Measurements from ENCODE around the gene TBC1D21.

DNA sequence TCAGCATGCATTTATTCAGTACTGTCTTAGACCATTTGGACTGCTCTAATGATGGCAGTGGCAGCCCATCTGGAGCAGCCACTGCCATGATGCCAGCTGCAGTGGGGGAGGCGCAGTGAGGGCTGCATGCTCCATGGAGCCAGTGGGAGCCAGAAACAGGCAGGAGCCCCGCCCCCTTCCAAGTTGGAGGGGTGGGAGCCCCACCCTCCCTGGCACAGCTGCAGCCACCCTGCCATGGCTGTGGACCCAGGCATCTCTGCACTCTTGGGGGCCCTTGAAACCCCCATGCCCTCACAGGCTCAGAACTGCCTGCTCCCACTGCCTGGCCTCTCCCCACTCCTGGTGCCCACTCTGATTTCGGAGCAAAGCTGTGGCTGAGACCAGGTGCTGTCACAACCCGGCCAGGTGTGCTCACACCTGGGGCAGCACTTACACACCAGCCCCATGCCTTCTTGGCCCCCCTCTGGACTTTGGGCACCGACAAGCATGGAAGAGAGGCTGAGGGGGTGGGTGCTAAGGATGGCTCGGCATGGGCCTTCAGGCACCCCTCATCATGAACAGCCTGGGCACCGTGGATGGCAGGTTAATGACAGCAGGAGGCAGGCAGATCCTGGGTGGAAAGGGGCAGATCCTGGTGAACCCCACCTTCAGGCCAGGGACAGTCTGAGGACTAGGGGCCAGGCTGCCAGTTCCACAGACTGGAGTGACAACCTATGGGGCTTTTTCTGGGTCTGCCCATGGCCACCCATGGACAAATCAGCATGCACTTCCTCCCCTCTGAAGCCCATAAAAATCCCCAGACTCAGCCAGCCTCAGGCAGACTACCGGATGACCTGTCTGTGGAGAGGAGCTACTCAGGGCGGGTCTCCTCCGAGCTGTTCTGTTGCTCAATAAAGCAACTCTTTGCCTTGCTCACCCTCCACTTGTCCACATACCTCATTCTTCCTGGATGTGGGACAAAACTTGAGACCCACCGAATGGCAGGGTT lies 18.3 kb downstream of the TBC1D21 start:
- TF ChIP-seq POLR2AphosphoS5 (IDR thresholded peaks at IDR 0.05) = no peak
- TF ChIP-seq, protein P1, sequence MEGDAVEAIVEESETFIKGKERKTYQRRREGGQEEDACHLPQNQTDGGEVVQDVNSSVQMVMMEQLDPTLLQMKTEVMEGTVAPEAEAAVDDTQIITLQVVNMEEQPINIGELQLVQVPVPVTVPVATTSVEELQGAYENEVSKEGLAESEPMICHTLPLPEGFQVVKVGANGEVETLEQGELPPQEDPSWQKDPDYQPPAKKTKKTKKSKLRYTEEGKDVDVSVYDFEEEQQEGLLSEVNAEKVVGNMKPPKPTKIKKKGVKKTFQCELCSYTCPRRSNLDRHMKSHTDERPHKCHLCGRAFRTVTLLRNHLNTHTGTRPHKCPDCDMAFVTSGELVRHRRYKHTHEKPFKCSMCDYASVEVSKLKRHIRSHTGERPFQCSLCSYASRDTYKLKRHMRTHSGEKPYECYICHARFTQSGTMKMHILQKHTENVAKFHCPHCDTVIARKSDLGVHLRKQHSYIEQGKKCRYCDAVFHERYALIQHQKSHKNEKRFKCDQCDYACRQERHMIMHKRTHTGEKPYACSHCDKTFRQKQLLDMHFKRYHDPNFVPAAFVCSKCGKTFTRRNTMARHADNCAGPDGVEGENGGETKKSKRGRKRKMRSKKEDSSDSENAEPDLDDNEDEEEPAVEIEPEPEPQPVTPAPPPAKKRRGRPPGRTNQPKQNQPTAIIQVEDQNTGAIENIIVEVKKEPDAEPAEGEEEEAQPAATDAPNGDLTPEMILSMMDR (IDR thresholded peaks at IDR 0.05) = no peak
